Mesenchymal stem cell (in vitro differentiated cells and primary cell): ENCODE results near the gene PRDX5.

Experiments used
- DNase-seq: peaks from one replicate; pipeline ENCODE4 v3.0.0-alpha.2; 2013
- H2AFZ ChIP-seq: one replicate; pipeline ENCODE4 v1.6.1; 2013; ENCODE audit warnings: low read depth, mild to moderate bottlenecking, control low read depth, inconsistent platforms, low read length, moderate library complexity
- H2AK5ac ChIP-seq: 2 replicates; pipeline ENCODE4 v1.6.1; 2013; ENCODE audit warnings: low read length, moderate library complexity, mild to moderate bottlenecking, inconsistent platforms; ENCODE audit not compliant: severe bottlenecking
- H2BK120ac ChIP-seq: one replicate; pipeline ENCODE4 v1.6.1; 2013; ENCODE audit warnings: low read depth, mild to moderate bottlenecking, inconsistent platforms, low read length, moderate library complexity
- H2BK12ac ChIP-seq, 2 experiments: one replicate each; pipeline ENCODE4 v1.6.1; 2013; ENCODE audit warnings: inconsistent platforms in 2 of 2, low read length in 2 of 2, mild to moderate bottlenecking in 2 of 2, moderate library complexity in 2 of 2, control low read depth in 1 of 2
- H2BK15ac ChIP-seq: one replicate; pipeline ENCODE4 v1.6.1; 2013; ENCODE audit warnings: mild to moderate bottlenecking, low read depth, inconsistent platforms; ENCODE audit not compliant: poor library complexity, severe bottlenecking
- H2BK5ac ChIP-seq: 2 replicates; pipeline ENCODE4 v1.6.1; 2013; ENCODE audit warnings: low read depth, mild to moderate bottlenecking, low read length, control low read depth, inconsistent platforms; ENCODE audit not compliant: poor library complexity, severe bottlenecking
- H3K14ac ChIP-seq, 2 experiments: one replicate each; pipeline ENCODE4 v1.6.1; 2013; ENCODE audit warnings: inconsistent platforms in 2 of 2, low read length in 2 of 2, control low read depth in 1 of 2, mild to moderate bottlenecking in 1 of 2, moderate library complexity in 1 of 2
- H3K18ac ChIP-seq, 2 experiments: one replicate each; pipeline ENCODE4 v1.6.1; 2013; ENCODE audit warnings: inconsistent platforms in 2 of 2, low read length in 2 of 2, control low read depth in 1 of 2, low read depth in 1 of 2, mild to moderate bottlenecking in 1 of 2
- H3K23ac ChIP-seq, 2 experiments: one replicate each; pipeline ENCODE4 v1.6.1; 2013; ENCODE audit warnings: inconsistent platforms in 2 of 2, low read length in 2 of 2, mild to moderate bottlenecking in 2 of 2, moderate library complexity in 2 of 2, control low read depth in 1 of 2
- H3K27ac ChIP-seq: 2 replicates; pipeline ENCODE4 v1.5.1; 2013; ENCODE audit warnings: mild to moderate bottlenecking, moderate library complexity, low read length, control low read depth, inconsistent platforms; ENCODE audit not compliant: poor library complexity, severe bottlenecking
- H3K27me3 ChIP-seq, 2 experiments: 2 replicates each; pipeline versions ENCODE4 v1.6.1 to v1.7.0; 2013; ENCODE audit warnings: low read length in 2 of 2, mild to moderate bottlenecking in 2 of 2, moderate library complexity in 2 of 2, control low read depth in 1 of 2, inconsistent platforms in 1 of 2; ENCODE audit not compliant: control insufficient read depth in 1 of 2, insufficient read depth in 1 of 2
- H3K36me3 ChIP-seq, 2 experiments: 2 replicates each; pipeline versions ENCODE4 v1.6.1 to v1.7.0; 2013; ENCODE audit warnings: low read length in 2 of 2, control low read depth in 1 of 2, inconsistent platforms in 1 of 2, low read depth in 1 of 2, mild to moderate bottlenecking in 1 of 2; ENCODE audit not compliant: insufficient read depth in 2 of 2, control insufficient read depth in 1 of 2
- H3K4ac ChIP-seq, 2 experiments: one replicate each; pipeline ENCODE4 v1.6.1; 2013; ENCODE audit warnings: inconsistent platforms in 2 of 2, low read length in 2 of 2, mild to moderate bottlenecking in 2 of 2, moderate library complexity in 2 of 2, control low read depth in 1 of 2, low read depth in 1 of 2
- H3K4me1 ChIP-seq: 2 replicates; pipeline ENCODE4 v1.6.1; 2013; ENCODE audit warnings: low read depth, low read length, control low read depth; ENCODE audit not compliant: control insufficient read depth, insufficient read depth
- H3K4me2 ChIP-seq: 2 replicates; pipeline ENCODE4 v1.6.1; 2013; ENCODE audit warnings: low read length, mild to moderate bottlenecking, inconsistent platforms; ENCODE audit not compliant: poor library complexity, severe bottlenecking
- H3K4me3 ChIP-seq, 2 experiments: 2 replicates each; pipeline versions ENCODE4 v1.5.1 to v1.7.0; 2013; ENCODE audit warnings: low read length in 2 of 2, mild to moderate bottlenecking in 2 of 2, control low read depth in 1 of 2, low read depth in 1 of 2; ENCODE audit not compliant: insufficient read depth in 1 of 2
- H3K79me1 ChIP-seq: replicated peaks from 2 replicates; pipeline ENCODE4 v1.6.1; 2013; ENCODE audit warnings: mild to moderate bottlenecking, control low read depth, low read length, inconsistent platforms; ENCODE audit not compliant: poor library complexity, severe bottlenecking
- H3K9ac ChIP-seq: 2 replicates; pipeline ENCODE4 v1.7.0; 2013; ENCODE audit warnings: mild to moderate bottlenecking, low read length, moderate library complexity
- H3K9me3 ChIP-seq: 2 replicates; pipeline ENCODE4 v1.7.0; 2013; ENCODE audit warnings: mild to moderate bottlenecking, low read length; ENCODE audit not compliant: control insufficient read depth
- H4K8ac ChIP-seq: one replicate; pipeline ENCODE4 v1.6.1; 2013; ENCODE audit warnings: inconsistent platforms, mild to moderate bottlenecking, low read length, moderate library complexity
- H4K91ac ChIP-seq: one replicate; pipeline ENCODE4 v1.6.1; 2013; ENCODE audit warnings: mild to moderate bottlenecking, low read length, inconsistent platforms
- WGBS: methylation state at CpG from one replicate; pipeline ENCODE4 v1.1.7; 2013; ENCODE audit warnings: mixed read lengths; 5-methylcytosine and 5-hydroxymethylcytosine counted together

Gene PRDX5

GRCh38 chr11:64333556-64333955 is 15.6 kb downstream of the PRDX5 start:
- WGBS: 98% methylated on average over 8 of the region's 8 CpGs
- H2BK120ac ChIP-seq: no peak overlapping the region

GRCh38 chr11:64334764-64335735 is 17.1 kb downstream of the PRDX5 start:
- no peak overlapping the region for H2AK5ac ChIP-seq
- no peak overlapping the region for H3K14ac ChIP-seq
- H3K4ac ChIP-seq: no peak overlapping the region
- no peak overlapping the region for H2AFZ ChIP-seq
- no peaks in the 10 kb centered on the region for H3K9me3 ChIP-seq
- H3K36me3 ChIP-seq: no peaks in the 10 kb centered on the region
- H2BK12ac ChIP-seq: peak overlapping the region in 1 of 2 experiments; percentile 25
- H3K23ac ChIP-seq: no peak overlapping the region
- no peaks in the 10 kb centered on the region for H3K27me3 ChIP-seq
- no peak overlapping the region for H2BK120ac ChIP-seq
- H2BK15ac ChIP-seq: no peak overlapping the region
- 12% methylated on average over 6 of the region's 13 CpGs for WGBS
- no peak overlapping the region for H4K8ac ChIP-seq
- peak overlapping the region; percentile 62 for H3K27ac ChIP-seq
- peak; percentile 92 for DNase-seq
- H3K4me3 ChIP-seq: no peak overlapping the region
- H4K91ac ChIP-seq: no peak overlapping the region
- no peaks in the 10 kb centered on the region for H3K79me1 ChIP-seq
- peaks cover 21% of the 10 kb centered on the region for H3K4me1 ChIP-seq
- H2BK5ac ChIP-seq: no peak overlapping the region
- no peak overlapping the region for H3K4me2 ChIP-seq
- no peak overlapping the region for H3K18ac ChIP-seq
- H3K9ac ChIP-seq: no peak overlapping the region

More at GRCh38 chr11:64333556-64333955, 15.6 kb downstream of the PRDX5 start:
- no peaks in the 10 kb centered on the region for H3K79me1 ChIP-seq
- no peak overlapping the region for H3K4me2 ChIP-seq
- H3K27ac ChIP-seq: no peak overlapping the region
- DNase-seq: no peak
- no peak overlapping the region for H3K18ac ChIP-seq
- H3K27me3 ChIP-seq: no peaks in the 10 kb centered on the region
- no peak overlapping the region for H3K23ac ChIP-seq
- H3K4ac ChIP-seq: no peak overlapping the region
- H3K36me3 ChIP-seq: no peaks in the 10 kb centered on the region
- H2AFZ ChIP-seq: no peak overlapping the region
- no peak overlapping the region for H2BK15ac ChIP-seq
- no peak overlapping the region for H2AK5ac ChIP-seq
- H2BK12ac ChIP-seq: no peak overlapping the region
- H2BK5ac ChIP-seq: no peak overlapping the region
- H4K8ac ChIP-seq: peak overlapping the region; percentile 55
- peaks cover 21% of the 10 kb centered on the region for H3K4me1 ChIP-seq
- no peak overlapping the region for H3K14ac ChIP-seq
- H3K9me3 ChIP-seq: no peaks in the 10 kb centered on the region
- H3K9ac ChIP-seq: no peak overlapping the region
- H4K91ac ChIP-seq: no peak overlapping the region
- H3K4me3 ChIP-seq: no peak overlapping the region

- H2AFZ ChIP-seq: no peak overlapping the region
- no peak overlapping the region for H3K4ac ChIP-seq
- no peak overlapping the region for H3K9ac ChIP-seq
- WGBS: 90% methylated on average over 7 of the region's 8 CpGs
- DNase-seq: no peak
- H3K27ac ChIP-seq: no peak overlapping the region
- H2BK15ac ChIP-seq: no peak overlapping the region
- H3K79me1 ChIP-seq: no peaks in the 10 kb centered on the region
- no peak overlapping the region for H3K14ac ChIP-seq
- no peak overlapping the region for H2BK120ac ChIP-seq
- H2BK5ac ChIP-seq: no peak overlapping the region
- peaks cover 0 to 13% of the 10 kb centered on the region in 2 experiments for H3K27me3 ChIP-seq
- no peaks in the 10 kb centered on the region for H3K9me3 ChIP-seq
- no peak overlapping the region for H2AK5ac ChIP-seq
- H4K8ac ChIP-seq: peak overlapping the region; percentile 16
- no peaks in the 10 kb centered on the region for H3K36me3 ChIP-seq
- H3K4me1 ChIP-seq: peaks cover 19% of the 10 kb centered on the region
- H4K91ac ChIP-seq: no peak overlapping the region
- H2BK12ac ChIP-seq: no peak overlapping the region
- H3K23ac ChIP-seq: no peak overlapping the region
- no peak overlapping the region for H3K4me3 ChIP-seq
- no peak overlapping the region for H3K4me2 ChIP-seq
- H3K18ac ChIP-seq: no peak overlapping the region
Observed at GRCh38 chr11:64337538-64338249, 19.8 kb downstream of the PRDX5 start.

GRCh38 chr11:64338716-64339115 is 20.8 kb downstream of the PRDX5 start:
- Histone ChIP-seq H2BK12ac (no peak overlapping the region), H4K8ac (no peak overlapping the region), H3K4me1 (peaks cover 24% of the 10 kb centered on the region), H3K36me3 (no peaks in the 10 kb centered on the region), H2BK15ac (no peak overlapping the region), H4K91ac (no peak overlapping the region), H2BK120ac (no peak overlapping the region), H3K4me3 (no peak overlapping the region), H3K14ac (no peak overlapping the region), H2AK5ac (peak overlapping the region; percentile 47), H3K27me3 (peaks cover 0 to 13% of the 10 kb centered on the region in 2 experiments), H3K18ac (no peak overlapping the region), H3K79me1 (no peaks in the 10 kb centered on the region), H3K23ac (no peak overlapping the region), H2BK5ac (no peak overlapping the region), H3K4me2 (no peak overlapping the region), H3K4ac (no peak overlapping the region), H3K9ac (no peak overlapping the region), H3K9me3 (no peaks in the 10 kb centered on the region), H3K27ac (no peak overlapping the region), H2AFZ (no peak overlapping the region)
- 91% methylated on average over 8 of the region's 8 CpGs for WGBS
- no peak for DNase-seq
